WTC11 (cell line): Measurements from ENCODE around the gene RAB6A.

Experiments
- CBFB ChIP-seq: sonication (generic); formaldehyde crosslinking; IDR thresholded peaks from 2 replicates; pipeline ENCODE4 v1.8.1; 2022; ENCODE audit warnings: mild to moderate bottlenecking, low read depth, missing genetic modification reagents
- TF ChIP-seq, protein P1 (sequence below): sonication (generic); formaldehyde crosslinking; conservative IDR thresholded peaks from 2 replicates; pipeline ENCODE4 v1.8.1; 2023; ENCODE audit warnings: mild to moderate bottlenecking, low read depth, missing genetic modification reagents, moderate library complexity
- TF ChIP-seq, protein P2 (sequence below): fragments of 200-600 bp; IDR thresholded peaks from 2 replicates; pipeline ENCODE4 v1.8.0; 2022; ENCODE audit warnings: antibody characterized with exemption
- TF ChIP-seq, protein P3 (sequence below): sonication (generic); formaldehyde crosslinking; IDR thresholded peaks from 2 replicates; pipeline ENCODE4 v1.8.0; 2022; ENCODE audit warnings: mild to moderate bottlenecking, missing genetic modification reagents

DNA sequence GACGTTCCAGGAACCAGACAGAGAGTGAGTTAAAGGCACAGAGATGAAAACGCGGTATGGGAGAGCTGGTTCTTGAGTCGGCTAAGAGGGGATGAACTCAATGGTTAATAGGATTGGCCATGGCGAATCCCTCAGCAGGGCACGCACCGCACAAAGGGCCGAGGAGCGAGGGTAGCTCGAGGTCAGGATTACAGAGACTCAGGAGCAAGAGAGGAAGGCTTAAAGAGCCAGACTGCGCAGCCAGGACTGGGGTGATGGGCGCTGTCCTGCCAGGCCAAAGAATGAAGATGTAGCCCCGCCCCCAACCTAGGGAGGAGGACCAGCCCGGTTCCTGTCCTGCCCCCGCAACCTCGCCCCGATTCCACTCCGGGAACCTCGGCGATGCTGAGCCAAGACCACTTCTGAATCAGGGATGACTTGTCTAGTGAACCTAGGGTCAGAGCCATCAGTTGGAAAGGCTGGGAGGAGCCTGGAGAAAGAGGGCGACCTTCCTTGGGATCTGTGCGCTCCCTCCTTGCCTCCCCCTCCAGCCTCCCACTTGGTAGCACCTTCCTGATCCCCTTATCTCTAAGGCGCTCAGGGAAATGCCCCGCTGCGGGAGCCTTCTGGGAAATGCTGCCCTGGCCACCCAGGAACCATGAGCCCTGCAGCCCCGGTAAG, 114.8 kb downstream of the RAB6A start, which contains the start of gene PLEKHB1:
- TF ChIP-seq, protein P1, sequence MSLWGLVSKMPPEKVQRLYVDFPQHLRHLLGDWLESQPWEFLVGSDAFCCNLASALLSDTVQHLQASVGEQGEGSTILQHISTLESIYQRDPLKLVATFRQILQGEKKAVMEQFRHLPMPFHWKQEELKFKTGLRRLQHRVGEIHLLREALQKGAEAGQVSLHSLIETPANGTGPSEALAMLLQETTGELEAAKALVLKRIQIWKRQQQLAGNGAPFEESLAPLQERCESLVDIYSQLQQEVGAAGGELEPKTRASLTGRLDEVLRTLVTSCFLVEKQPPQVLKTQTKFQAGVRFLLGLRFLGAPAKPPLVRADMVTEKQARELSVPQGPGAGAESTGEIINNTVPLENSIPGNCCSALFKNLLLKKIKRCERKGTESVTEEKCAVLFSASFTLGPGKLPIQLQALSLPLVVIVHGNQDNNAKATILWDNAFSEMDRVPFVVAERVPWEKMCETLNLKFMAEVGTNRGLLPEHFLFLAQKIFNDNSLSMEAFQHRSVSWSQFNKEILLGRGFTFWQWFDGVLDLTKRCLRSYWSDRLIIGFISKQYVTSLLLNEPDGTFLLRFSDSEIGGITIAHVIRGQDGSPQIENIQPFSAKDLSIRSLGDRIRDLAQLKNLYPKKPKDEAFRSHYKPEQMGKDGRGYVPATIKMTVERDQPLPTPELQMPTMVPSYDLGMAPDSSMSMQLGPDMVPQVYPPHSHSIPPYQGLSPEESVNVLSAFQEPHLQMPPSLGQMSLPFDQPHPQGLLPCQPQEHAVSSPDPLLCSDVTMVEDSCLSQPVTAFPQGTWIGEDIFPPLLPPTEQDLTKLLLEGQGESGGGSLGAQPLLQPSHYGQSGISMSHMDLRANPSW: no peak
- TF ChIP-seq, protein P2, sequence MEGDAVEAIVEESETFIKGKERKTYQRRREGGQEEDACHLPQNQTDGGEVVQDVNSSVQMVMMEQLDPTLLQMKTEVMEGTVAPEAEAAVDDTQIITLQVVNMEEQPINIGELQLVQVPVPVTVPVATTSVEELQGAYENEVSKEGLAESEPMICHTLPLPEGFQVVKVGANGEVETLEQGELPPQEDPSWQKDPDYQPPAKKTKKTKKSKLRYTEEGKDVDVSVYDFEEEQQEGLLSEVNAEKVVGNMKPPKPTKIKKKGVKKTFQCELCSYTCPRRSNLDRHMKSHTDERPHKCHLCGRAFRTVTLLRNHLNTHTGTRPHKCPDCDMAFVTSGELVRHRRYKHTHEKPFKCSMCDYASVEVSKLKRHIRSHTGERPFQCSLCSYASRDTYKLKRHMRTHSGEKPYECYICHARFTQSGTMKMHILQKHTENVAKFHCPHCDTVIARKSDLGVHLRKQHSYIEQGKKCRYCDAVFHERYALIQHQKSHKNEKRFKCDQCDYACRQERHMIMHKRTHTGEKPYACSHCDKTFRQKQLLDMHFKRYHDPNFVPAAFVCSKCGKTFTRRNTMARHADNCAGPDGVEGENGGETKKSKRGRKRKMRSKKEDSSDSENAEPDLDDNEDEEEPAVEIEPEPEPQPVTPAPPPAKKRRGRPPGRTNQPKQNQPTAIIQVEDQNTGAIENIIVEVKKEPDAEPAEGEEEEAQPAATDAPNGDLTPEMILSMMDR: no peak
- TF ChIP-seq, protein P3, sequence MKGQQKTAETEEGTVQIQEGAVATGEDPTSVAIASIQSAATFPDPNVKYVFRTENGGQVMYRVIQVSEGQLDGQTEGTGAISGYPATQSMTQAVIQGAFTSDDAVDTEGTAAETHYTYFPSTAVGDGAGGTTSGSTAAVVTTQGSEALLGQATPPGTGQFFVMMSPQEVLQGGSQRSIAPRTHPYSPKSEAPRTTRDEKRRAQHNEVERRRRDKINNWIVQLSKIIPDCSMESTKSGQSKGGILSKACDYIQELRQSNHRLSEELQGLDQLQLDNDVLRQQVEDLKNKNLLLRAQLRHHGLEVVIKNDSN (CRISPR knock-in tag): no peak
- TF ChIP-seq CBFB (CRISPR knock-in tag): no peak
